ENCODE data around the gene SCUBE3.

The SCUBE3 gene

DNA sequence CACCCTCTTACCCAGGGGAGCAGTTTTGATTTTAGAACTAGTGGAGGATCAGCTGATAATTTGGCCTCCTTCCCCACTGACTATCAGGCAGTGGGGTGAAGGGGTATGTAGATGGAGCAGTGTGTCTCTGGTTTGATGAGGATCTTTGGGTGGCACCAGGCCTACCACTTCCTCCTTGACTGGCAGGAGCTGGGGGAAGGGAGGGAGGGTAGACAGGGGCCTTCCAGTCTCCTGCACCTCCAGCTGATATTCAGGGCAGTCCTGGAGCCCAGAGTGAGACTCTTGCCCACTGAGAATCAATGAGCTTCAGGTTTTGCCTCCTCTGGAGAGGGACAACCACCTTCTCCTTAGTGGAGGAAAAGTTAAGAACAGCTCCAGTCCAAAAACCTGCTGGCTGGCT lies 87.1 kb downstream of the SCUBE3 start:
- DNase-seq (ENCODE audit: low read depth, low spot score): no peak

Data from astrocyte of the hippocampus (primary cell).